GM10266 (cell line): ENCODE data around the gene SLC9A3.
"Not testable (repeated sequence)": the region's sequence is repeated elsewhere in the genome, so short reads cannot be mapped to it uniquely, and the experiment has no call there.

Experiments
- DNase-seq: peaks from one replicate; pipeline ENCODE4 v3.0.0; 2012; ENCODE audit errors: extremely low spot score
- TF ChIP-seq, protein P1 (sequence below): IDR thresholded peaks from 2 replicates; pipeline ENCODE4 v1.5.1; 2012; ENCODE audit warnings: mild to moderate bottlenecking, low read depth; ENCODE audit not compliant: control insufficient read depth, insufficient read depth; ENCODE audit errors: missing control alignments

SLC9A3 gene

DNA sequence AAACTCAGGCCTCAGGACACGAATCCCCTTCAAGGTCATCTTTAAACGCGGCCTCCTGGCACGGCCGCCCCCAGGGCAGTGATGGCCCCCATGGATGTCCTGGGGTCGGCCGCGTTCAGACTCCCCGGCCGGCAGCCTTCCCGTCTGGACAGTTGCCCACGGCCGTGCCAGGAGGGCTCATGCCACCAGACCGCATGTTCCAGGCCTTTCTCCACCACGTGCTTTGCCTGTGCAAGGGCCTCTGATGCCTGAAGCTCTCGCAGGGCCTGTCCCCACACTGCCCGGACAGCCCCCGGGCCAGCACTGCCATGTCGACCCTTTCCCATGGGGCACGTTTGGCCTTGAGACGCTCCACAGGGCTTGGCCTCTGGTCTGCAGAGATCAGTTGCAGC is 34.6 kb downstream of the SLC9A3 start:
- TF ChIP-seq, protein P1, sequence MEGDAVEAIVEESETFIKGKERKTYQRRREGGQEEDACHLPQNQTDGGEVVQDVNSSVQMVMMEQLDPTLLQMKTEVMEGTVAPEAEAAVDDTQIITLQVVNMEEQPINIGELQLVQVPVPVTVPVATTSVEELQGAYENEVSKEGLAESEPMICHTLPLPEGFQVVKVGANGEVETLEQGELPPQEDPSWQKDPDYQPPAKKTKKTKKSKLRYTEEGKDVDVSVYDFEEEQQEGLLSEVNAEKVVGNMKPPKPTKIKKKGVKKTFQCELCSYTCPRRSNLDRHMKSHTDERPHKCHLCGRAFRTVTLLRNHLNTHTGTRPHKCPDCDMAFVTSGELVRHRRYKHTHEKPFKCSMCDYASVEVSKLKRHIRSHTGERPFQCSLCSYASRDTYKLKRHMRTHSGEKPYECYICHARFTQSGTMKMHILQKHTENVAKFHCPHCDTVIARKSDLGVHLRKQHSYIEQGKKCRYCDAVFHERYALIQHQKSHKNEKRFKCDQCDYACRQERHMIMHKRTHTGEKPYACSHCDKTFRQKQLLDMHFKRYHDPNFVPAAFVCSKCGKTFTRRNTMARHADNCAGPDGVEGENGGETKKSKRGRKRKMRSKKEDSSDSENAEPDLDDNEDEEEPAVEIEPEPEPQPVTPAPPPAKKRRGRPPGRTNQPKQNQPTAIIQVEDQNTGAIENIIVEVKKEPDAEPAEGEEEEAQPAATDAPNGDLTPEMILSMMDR: no peak
- no peak for DNase-seq

DNA sequence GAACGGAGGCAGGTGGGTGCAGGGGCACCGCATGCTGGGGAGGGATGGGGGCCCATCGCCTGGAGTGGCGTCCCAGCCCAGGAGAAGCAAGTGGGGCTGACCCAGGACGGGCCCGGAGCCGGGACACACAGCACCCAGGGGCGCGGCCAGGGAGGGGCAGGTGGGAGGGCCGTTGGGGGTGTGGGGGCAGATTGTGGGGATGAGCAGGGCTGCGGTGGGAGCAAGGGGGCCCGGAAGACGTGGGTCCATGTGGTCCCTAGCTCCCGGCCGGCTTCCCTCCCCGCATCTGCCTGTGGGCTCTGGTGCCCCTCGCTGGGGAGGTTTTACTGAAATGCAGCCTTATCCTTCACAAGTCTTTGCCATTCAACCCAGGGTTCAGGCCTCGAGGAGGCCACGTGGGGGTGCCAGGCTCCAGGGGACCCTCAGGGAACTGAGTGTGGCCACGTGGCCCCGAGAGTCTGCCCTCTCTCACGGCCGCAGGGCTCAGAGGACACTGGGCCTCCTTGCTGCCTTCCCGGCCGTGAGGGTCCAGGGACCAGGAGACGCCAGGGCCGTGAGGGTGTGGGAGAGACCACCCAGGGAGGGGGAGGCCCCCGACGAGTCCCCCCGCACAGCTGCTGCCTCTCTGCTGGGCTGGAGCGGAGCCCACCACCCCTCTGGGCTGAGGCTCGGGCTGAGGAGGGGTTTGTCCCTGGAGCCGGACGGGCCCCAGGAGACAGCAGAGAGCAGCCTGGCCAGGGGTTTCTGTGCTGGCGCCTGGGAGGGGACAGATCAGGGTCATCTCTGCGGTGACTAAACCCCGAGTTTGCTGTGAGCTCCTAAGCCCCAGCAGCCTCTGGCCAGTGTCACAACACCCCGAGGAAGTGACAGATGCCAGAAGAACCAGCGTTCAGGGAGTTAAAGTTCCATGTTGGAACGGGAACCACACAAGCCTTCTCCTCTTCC is 35.2 kb downstream of the SLC9A3 start:
- TF ChIP-seq, protein P1: no peak
- DNase-seq: no peak

DNA sequence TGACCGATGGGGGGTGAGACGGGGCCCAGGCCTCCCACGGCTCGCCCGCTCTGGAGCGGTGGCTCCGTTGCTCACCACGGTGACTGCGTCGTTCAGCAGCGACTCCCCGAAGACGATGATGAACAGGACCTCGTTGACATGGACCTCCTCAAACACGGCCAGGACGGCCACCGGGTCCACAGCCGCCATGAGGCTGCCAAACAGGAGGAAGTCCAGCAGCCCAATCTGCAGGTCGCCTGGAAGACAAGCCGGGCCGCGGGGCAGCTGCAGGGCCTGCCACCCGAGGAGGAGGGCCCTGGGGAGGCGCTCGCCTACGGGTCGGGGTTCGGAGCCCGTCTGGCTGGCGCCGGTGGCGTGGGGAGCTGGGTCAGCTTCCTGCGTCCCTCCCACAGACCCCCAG is 36.0 kb downstream of the SLC9A3 start:
- TF ChIP-seq, protein P1: no peak

DNA sequence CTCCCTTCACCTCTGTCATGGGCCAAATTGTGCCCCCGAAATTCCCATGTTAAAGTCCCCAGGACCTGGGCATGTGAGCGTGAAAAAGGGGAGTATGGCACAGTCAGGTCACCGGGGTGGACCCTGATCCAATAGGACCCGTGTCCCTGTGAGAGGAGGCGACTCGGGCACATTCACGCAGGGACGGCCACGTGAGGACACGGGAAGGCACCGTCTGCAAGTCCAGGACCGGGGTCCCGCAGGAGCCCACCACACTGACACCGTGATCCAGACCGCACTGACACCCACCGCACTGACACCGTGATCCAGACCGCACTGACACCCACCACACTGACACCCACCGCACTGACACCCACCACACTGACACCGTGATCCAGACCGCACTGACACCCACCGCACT is 37.7 kb downstream of the SLC9A3 start:
- not testable (repeated sequence) for DNase-seq

More for the DNA sequence above, 36.0 kb downstream of the SLC9A3 start:
- DNase-seq: no peak

DNA sequence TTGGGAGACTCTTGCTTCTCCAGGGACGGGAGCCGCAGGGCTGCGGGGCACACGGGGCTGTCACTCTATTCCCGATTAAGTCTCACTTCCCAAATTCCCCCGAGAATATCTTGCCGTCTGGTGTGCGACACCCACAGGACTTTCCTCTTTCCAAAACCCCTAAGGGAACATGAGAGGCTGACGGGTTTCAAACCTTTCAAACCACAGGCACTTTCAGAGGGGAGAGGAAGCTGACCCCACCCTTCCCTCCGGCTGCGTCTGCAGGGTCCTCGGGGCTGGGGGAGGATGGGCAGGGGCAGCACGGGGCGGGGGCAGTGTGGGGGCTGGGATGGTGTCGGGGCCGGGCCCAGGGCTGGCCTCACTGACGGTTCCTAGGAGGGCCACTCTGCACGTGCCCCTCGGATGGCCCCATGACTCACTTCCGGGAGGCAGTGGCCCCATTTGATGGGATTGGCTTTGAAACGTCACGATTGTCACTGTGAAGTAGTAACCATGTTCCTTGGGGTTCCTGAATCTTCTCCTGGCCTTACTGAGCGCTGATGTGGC is 38.2 kb downstream of the SLC9A3 start:
- TF ChIP-seq, protein P1: no peak
- no peak for DNase-seq

DNA sequence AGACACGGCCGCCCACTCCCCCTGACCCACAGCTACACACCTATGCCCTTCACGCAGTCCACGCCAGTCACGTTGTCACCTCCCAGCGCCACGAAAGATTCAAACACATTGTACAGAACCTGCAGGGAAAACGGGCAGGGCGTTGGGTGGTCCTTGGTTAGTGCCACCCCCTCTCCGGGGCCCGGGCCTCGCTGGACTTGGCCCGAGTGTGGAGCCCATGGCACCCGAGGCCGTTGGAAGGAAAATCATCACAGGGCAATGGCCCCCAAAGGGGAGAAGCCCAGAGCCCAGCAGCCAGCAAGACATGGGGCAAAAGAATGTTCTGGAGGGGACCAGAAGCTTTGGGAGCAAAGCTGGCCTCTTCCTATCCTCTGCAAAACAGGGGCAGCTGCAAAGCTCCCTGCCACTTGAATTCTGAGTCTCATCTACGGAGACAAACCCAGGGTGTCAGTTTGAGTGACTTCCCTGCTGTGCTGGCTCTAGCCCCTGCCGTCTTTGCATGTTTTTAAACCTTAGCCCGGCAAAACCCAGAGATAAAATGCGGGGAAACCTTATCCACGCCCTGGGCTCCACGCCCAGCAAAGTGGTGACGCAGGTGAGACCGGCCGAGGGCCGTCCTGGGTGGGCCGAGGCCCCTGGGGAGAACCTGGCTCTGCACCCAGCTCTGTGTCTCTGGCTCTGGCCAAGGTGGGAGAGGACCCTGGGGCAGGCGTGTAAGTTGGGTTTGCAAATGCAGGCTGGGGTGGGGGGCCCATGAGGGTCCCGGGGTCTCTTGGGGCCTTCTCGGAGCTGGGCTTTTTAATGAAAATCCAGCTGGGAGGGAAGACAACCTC is 38.9 kb downstream of the SLC9A3 start:
- no peak for DNase-seq
- TF ChIP-seq, protein P1: no peak

DNA sequence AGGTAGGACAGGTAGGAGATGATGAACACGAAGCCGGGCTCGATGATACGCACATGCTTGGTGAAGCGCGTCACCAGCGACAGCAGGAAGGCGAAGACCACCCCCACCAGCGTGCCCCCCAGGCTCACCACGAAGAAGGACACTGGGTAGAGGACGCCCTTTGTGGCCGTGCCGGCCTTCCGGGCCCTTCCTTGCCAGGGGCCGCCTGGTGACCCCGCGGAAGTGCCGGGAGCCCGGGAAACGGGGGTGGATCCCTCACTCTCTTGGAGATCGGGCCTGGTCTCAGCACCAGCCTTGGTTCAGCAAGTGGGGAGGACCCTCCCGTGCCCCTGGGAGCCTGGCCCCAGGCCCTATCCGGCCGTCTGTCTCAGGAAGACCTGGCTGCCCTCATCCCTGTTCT is 39.7 kb downstream of the SLC9A3 start:
- no peak for DNase-seq
- TF ChIP-seq, protein P1: no peak
